Activated CD4-positive, alpha-beta T cell treated with anti-CD3 and anti-CD28 coated beads for 1 hour (primary cell): Measurements from ENCODE around the gene NAV1.

Experiments
- DNase-seq: peaks from one replicate; pipeline ENCODE4 v3.0.0-alpha.2; 2020

Gene NAV1

DNA sequence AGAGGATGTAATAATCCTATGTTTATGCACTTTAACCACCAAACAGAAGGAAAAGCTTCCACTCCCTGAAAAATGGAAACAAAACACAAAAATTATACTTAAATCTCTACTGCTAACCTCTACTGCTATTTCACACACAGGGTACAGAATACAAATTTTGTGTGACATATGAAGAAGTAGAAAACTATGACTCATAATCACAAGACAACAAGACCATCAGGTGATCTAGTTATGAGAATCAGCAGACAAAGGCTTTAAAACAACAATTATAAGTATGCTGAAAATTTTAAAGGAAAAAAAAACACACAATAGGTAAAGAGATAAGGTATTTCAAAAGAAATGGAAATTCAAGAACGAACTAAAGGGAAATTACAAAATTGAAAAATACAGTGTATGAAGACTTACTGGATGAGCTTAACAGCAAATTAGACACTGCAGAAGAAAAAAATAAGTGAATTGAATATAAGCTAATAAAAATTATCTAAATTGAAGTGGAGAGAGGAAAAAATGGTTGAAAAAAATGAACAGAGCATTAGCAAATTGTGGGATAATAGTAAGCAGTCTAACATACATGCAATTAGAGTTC lies 13.6 kb upstream of the NAV1 start:
- DNase-seq = no peak

DNA sequence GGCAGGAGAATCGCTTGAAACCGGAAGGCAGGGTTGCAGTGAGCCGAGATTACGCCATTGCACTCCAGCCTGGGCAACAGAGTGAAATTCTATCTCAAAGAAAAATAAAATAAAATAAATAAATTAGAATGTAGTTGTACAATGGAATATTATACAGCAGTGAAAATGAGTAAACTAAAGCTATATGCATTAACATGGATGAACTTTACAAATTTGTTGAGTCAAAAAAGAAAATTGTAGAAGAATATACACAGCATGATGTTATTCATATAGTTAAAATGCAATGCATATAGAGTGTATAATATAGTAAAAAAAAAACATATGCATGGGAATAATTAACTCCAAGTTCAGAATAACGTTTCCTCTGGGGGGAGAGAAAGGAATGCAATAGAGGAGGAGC lies 11.0 kb upstream of the NAV1 start:
- DNase-seq = no peak

DNA sequence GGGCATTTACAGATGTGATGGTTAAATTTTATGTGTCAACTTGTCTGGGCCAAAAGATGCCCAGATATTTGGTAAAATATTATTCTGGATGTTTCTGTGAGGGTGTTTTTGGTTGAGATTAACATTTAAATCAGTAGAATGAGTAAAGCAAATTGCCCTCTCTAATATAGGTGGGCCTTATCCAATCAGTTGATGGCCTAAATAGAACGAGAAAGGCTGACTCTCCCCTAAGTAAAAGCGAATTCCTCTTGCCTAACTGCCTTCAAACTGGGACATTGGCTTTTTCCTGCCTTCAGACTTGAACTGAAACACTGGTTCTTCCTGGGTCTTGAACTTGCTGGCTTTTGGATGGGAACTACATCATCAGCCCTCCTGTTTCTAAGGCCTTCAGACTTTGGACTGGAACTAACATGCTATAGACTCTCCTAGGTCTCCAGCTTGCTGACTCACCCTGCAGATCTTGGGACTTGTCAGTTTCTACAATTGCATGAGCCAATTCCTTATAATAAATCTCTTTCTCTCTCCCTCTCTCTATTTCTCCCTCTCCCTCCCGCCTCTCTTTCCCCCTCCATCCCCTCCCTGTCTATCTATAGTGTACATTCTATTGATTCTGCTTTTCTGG lies 10.2 kb upstream of the NAV1 start:
- no peak for DNase-seq

GRCh38 chr1:201530741-201531531 lies 8.0 kb upstream of the NAV1 start:
- no peak for DNase-seq

DNA sequence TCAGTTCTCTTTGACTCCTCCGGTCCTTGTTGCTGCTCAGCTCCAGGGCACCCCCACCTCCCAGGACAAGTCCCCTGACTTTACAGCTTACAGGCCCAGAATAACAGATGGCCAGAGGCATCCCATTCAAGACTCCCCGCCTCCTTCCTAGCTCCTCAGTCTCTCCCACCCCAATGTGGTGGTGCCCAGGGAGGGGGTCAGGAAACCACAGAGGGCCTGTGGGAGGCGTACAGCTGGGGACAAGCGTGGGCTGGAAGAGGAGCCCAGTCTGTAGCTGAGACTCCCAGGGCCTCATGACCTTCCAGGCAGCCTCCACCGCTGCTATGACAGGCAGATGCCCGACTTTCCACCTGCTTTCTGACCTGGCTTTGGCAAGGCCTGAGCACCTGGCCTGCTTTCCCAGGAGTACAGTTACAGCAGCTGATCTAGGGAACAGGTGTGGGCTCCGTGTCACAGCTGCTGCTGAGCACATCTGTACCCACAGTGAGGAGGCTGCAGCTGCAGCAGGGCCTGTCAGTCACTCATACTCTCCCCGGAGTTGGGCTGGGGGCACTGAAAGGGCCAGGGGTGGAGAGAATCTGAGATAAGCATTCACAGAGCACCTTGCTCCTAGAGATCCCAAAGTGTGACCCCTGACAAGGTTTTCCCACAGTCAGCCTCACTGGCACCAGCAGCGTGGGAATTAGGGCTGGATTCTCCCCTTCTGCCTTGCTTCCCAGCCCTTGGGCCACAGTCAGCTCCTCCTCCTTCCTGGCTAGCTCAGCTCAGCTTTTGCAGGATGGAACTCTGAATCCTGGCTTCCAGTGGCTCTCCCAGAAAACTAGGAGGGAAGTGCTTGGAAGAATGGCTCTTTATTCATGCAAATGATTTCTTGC lies 7.1 kb upstream of the NAV1 start:
- no peak for DNase-seq

DNA sequence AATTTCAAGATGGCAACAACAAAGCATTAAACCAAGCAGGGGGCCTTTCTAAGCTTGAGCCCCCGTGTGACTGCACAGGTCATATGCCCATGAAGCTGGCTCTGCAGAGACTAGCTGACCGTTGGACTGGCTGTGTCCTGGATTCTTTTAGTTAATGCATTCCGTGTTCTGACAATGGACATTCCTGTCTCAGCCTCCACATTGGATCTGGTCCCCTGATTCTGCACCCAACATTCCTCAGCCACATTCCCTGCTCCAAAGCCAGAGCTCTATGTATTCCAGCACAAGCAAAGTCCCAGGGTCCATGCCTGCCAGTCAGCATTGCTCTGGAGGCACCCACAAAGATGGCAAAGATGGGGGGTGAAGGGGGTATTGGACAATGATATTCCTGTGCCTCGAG lies 5.1 kb upstream of the NAV1 start:
- DNase-seq = no peak

DNA sequence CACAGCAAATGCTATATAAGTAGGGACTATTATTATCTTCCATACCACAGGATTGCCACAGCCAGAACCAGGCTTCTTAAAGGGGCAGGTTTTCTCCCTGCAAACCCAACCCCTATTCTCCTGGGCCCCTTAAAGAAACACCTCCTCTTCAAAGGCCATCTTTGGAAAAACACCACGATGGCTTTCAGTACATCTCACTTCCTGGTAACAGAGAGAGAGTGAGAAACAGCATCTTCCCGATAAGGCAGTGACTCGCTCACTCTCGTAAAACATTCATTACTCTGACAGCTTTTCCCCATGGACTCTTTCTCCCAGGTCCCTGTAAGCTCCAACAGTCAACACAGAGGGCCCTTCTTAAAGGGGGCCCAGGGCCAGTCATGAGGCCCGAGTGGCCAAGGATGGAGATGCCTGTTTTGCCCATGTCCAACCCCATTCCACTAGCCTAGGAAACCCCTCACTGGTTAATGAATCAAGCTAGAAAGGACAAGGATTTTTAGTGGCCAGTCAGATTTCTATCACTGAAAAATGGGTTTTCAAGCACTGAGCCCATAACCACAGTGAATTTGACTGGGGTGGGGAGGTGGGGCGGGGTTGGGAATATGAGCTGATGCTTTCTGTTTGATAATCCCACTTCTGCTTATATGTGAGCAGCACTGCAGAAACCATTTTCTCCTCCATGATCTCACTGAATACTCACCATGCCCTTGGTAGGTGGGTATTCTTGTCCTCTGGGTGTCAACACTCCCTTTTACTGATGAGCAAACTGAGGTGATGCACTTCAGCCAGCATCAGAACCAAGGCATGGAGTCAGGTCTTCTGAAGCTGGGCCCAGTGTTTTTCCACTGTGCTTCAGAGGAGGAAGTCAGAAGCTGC lies 3.6 kb upstream of the NAV1 start:
- no peak for DNase-seq

- no peak for DNase-seq
Observed at GRCh38 chr1:201535919-201536245, 3.0 kb upstream of the NAV1 start.

- DNase-seq = no peak
Observed at GRCh38 chr1:201536558-201536957, 2.4 kb upstream of the NAV1 start.

GRCh38 chr1:201537028-201537427 lies 1.9 kb upstream of the NAV1 start:
- DNase-seq = no peak

DNA sequence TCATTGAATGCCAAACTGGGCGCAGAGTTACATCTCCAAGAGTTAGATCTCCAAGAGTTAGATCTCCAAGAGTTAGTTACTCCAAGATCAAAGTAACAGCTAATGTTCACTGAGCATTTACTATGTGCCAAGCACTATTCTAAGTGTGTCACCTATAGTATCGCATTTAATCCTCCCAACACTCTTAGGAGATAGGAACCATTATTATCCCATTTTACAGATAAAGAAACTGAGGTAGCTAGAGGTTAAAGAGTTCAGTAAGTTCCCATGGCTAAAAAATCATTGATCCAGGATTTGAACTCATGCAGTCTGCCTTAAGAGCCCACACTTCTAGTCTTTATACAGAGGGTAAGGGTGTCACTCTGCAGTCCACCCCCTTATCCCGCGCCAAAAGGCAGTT lies 1.5 kb upstream of the NAV1 start:
- DNase-seq = no peak

DNA sequence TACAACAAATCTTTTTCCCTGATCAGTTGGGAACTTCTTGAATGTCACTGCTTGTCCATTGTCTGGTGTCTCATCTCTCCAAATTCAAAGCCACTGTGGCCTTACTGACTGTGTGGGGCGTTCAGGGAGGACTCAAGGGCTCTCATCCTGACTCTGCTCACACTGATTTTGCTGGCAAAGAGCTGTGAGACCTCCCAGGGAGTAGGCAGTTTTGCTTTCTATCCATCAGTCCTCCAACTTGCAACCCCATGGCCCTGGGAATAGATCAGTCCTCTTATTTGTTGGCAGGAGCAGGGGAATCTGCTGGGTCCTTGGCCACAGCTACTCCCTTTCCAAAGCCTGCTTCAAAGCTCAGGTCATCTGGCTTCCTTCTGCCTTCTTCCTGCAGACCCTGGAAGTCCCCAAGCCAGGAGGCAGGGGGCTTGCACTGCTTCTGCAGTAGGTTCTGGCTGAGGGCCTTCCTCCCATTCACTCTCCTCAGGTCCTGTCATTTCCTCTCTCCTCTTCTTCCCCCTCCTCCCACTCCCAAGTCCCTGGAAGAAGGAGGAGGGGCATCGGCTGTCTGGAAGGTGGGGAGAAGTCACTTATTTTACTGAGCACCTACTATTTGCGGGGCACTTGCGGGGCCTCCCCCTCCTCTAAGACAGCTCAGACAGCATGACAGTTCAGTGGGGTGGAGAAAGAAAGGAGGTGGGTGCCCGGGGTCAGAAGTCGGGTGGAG lies 876 bp upstream of the NAV1 start:
- no peak for DNase-seq

DNA sequence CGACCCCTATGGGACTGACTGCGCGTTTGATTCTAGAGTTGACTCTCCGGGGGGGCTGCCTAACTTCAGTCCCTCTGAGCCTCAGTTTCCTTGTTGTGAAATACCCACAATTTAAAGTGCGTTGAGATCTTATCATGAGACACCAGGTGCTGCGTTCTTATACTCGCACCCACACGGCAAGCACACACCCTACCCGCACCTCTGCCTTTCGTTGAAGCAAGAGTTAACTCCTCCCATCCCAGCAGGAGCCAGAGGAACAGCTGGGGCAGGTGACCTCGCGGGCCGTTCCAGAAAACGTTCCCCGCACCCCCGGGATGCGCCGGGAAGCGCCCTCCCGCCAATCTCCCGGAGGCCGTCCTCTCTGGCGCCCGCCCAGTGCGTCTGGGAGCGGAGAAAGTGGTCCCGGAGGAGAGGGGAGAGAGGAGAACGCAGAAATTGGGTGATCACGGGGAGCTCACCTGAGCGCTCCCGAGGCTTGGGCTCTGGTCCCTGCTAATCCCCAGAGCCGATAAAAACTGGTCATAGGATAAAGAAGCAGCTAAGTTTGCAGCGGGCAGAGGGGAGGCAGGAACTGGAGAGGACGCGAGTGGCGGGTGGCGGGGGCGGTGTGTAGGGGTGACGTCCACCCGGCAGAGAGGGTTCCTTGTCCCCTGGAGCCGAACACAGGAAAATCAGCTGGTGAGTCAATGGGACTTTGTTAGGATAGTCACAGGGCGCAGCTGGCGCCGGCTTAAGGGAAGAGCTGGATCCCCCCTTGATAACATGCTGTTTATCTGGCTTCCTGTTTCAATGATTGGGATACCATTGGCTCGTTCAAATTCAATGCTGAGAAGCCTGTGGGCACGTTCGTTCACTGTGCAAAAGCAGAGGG lies 869 bp downstream of the NAV1 start:
- no peak for DNase-seq

GRCh38 chr1:201540846-201541735 lies 2.2 kb downstream of the NAV1 start:
- no peak for DNase-seq

GRCh38 chr1:201542309-201543035 lies 3.5 kb downstream of the NAV1 start:
- DNase-seq = no peak

DNA sequence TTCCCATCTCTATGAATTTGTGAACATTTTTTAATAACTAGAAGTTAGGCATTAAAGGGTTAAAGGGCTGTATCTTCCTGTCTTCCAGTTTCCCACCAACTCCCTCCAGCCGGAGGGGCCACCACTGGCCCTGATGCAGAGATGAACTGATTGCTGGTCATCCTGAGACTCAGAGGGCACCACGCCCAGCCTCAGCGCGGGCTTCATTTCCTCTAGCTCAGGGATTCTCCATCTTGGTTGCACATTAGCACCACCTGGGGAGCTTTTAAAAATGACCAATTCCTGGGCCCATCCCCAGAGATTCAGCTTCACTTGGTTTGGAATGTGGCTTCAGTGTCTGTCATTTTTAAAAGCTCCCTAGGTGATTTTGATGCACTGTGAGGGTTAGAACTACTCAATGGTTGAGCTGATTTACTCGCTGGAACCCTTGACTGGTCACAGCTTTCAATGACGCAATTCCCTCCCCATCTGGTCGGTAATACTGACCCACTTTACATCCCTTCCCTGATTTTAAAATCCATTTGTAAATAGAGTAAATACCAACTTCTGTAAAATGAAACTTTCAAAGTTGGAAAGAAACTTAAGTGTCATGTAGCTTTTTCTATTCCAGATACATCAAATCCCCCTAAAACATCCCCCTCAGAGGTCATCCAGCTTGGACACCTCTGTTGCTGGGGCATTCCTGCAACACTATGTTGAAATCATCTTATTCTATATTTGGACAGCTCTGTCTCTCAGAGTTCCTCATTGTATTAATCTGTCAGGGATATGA lies 5.1 kb downstream of the NAV1 start:
- DNase-seq = no peak

- DNase-seq = no peak
Observed at GRCh38 chr1:201544710-201545109, 5.8 kb downstream of the NAV1 start.

- no peak for DNase-seq
Observed at GRCh38 chr1:201545851-201546492, 7.0 kb downstream of the NAV1 start.
